T-helper 9 cell (primary cell): ENCODE data around the gene UBL4B.

Experiments
- DNase-seq: peaks from one replicate; pipeline ENCODE4 v3.0.0-alpha.2; 2020

The UBL4B gene

DNA sequence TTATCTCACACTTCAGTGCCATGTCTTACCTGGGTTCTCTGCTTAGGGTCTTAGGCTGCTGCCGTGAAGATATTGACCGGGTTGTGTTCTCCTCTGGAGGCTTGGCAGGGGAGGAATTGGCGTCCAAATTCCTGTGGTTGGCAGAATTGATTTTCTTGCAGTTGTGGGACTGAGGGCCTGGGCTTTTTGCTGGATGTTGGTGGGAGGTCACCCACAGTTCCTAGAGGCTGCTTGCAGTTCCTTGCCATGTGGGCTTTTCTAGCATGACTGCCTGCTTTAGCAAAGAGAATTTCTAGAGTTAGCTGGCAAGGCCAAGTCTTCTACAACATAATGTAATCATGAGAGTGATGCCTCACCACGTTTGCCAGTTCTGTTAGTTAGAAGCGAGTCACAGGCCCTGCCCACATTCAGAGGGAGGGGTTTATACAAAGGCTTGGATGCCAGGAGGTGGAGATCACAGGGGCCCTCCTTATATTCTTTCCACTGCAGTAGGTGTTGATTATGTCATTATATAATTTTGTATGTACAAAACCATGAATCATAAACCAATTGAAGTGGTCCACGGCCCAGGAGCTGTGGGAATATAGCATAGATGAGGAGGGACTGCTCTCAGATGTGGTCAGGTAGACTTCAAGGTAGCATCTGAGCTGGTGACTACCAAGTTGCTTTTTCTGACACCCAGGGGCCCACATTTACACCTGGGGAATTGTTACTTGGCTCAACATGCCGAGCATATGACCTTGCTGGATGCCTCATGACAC lies 6.6 kb downstream of the UBL4B start:
- DNase-seq: no peak

GRCh38 chr1:110119843-110120242 lies 7.6 kb downstream of the UBL4B start:
- DNase-seq: no peak

DNA sequence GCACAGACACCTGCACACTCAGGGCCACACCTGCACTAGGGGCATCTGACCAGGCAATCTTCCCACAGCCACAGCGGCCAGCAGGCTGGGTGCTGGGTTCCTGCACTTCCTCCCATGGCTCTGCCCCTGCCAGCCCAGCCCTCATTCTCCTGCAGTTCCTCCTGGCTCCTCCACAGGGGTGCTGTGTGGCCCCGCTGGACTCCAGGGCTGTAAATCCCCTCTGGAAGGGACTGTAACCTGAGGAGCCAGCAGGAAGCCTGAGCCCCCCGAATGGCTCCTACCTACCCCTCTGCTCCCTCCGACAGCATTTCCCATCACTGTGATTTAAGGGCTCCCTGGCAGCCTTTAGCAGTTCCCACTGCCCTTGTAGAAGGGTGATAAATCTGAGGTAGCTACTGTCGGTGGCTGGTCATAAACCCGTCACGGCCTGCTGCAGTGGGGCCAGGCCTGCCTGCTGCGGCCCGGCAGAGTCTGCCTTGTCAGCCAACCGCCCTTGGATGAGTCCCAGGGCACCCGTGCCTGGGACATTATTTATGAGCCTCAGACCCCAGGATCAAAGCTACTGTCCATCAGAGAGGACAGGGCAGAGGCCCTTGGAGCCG lies 8.8 kb downstream of the UBL4B start:
- DNase-seq: no peak

DNA sequence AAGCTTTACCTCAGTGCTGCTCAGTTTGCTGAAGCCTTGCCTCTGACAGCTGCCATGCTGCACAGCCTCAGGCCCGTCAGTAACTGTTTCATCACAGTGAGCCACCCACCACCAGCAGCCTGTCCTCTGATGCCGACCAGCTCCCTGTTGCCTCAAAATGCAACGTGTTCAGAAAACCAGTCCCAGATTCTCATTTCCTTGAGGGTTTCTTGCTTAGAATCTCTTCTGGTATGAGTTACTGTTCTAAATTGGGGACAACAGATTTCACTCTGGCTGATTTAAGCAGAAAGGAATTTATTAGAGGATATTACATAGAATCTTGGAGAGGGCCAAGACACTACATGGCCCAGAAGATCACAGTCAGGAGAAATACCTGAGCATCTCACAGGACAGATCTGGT lies 11.0 kb downstream of the UBL4B start:
- DNase-seq: no peak

GRCh38 chr1:110125810-110126209 lies 13.6 kb downstream of the UBL4B start:
- DNase-seq: no peak

DNA sequence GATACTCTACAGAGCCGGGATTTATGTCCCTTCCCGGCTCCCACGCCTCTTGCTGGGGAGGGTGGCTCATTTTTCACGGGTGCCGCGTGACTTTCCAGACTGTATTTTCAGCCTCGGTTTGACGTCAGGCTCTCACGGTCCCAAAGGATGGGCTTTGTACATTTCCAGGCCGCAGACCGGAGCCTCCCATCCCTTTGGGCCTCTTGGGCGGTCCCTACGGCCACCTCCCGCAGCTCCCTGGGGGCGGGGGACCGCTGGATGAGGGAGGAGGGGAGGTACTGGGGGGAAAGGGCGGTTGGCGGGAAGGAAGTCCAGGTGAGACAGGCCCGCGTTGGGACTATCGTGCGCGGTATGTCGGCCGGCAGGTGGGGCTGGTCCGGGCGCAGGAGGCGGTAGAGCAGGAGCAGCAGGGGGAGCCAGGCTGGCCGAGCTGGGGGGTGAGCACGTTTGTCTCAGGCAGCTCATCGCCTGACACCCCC lies 17.9 kb downstream of the UBL4B start:
- no peak for DNase-seq

DNA sequence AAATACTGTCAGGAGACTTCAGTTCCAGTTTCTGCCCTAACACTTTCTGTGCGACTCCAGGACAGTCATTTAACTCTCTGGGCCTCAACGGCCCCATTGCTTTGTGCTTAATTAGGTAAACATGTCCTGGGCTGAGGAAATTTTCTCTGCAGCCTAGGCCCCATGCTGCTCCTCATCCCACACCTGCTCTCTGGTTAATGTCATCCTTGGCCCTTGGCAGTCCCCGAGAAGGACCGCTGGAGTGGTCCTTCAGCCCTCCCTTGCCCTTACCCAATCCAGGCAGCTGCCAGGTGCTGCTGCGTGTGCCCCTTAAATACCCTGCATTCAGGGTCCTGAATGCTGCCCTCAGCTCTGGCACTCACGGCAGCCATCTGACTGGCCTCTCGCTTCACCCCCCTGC lies 18.7 kb downstream of the UBL4B start:
- DNase-seq: no peak

GRCh38 chr1:110132682-110133081 lies 20.4 kb downstream of the UBL4B start:
- no peak for DNase-seq

GRCh38 chr1:110133436-110133835 lies 21.2 kb downstream of the UBL4B start:
- DNase-seq: no peak

GRCh38 chr1:110134050-110134595 lies 21.9 kb downstream of the UBL4B start:
- no peak for DNase-seq

- DNase-seq: no peak
Measured at GRCh38 chr1:110135246-110135645, 23.0 kb downstream of the UBL4B start.

GRCh38 chr1:110135666-110136065 lies 23.4 kb downstream of the UBL4B start:
- no peak for DNase-seq

GRCh38 chr1:110136911-110137310 lies 24.7 kb downstream of the UBL4B start:
- no peak for DNase-seq

GRCh38 chr1:110138956-110139355 lies 26.7 kb downstream of the UBL4B start:
- DNase-seq: no peak

DNA sequence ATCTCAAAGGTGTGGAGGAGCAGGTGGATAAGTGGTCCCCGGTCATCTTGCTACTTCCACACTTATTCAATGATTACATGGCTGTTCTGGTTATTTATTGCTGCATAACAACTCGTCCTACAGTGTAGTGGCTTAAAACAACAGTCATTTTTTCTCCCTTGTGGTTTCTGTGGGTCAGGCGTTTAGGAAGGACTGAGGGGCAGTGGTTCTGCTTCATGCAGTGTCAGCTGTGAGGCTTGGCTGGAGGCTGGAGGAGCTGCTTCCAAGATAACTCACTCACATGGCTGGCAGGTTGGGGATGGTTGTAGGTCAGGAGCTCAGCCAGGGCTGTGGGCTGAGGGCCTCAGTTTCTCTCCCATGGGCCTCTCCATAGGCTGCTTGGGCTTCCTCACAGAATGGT lies 32.1 kb downstream of the UBL4B start:
- DNase-seq: no peak

- no peak for DNase-seq
Measured at GRCh38 chr1:110148961-110149360, 36.7 kb downstream of the UBL4B start.

GRCh38 chr1:110150330-110151174 lies 38.3 kb downstream of the UBL4B start, which contains the start of gene SLC6A17:
Gene SLC6A17, plus strand, starts transcription at chr1:110150494. Its CDS starts 16,436 bp downstream, at chr1:110166930.
- no peak for DNase-seq

DNA sequence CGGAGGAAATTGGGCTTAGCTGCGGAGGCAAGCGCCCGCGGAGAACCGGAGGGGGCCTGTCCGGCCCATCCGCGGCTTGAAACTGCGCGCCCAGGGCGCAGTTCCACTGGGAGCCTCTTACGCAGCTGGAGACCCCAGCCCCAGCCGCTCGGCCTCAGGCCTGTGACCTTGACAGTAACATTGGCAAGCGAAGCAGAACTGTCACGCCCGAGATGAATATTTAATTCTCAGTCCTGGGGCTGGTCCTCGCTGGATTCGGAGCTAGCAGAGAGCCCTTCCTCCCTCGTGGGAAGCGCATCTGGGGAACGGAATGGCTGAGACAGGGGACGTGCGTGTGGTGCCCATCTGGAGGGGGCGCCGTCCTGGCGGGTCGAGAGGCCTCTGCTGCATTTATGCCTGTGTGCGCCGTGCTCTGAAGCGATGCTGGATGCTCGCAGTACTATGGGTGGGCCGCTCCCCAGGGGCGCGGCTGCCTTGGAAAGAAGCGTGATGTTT lies 39.0 kb downstream of the UBL4B start:
- DNase-seq: no peak

DNA sequence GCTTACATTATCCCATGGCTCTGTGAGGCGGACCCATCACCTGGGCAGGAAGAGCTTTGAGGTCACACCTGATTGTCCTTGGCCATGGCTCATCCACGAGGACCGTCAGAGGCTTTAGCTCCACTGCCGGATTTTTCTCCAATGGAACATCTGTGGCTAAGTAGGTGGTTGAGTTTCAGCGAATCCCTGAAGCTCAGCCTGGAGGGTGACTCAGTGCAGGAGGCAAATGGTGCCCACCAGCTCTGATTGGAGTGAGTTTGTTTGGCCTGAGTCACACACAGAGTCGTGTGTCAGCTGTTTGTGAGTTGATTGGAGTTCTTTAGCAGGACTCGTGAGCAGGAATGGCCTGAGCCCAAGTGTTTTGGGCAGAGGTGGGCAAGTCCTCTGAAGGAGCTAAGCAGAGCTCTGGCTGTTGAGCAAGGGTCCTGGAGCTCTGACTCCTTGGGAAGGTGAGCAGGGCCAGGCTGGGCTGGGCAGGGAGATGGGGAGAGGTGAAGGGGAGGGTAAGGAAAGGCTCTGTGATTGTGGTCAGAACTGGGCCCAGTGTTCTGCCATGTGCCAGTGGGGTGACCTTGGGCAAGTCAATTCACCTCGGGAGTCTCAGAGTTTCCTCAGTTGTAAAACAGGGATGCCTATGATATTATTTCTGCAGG lies 40.0 kb downstream of the UBL4B start:
- no peak for DNase-seq

DNA sequence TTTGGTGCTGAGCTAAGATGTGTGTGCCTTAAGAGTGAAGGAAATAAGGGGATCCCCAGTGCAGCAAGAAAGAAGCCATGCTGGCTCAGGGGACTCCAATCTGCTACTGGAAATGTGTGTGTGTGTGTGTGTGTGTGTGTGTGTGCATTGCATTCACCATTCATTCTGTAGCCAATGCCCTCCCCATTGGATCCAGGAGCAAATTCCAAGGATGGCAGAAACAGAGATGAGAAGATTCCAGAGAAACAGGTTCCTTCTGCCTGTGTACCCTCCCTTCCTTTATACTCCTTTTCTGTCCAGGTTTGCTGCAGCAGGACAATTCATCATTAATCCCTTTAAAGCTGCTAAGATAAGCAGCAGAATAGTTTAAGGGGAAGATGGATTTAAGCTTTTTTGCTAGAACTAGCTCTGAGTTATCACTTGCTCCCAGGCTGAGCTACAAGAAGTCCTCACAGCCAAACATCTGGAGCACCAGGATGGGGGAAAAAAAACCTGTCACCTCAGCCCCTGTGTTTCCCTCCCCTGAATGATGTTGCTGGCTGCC lies 41.2 kb downstream of the UBL4B start:
- DNase-seq: no peak

- DNase-seq: peak; percentile 36
Measured at GRCh38 chr1:110155878-110156522, 43.8 kb downstream of the UBL4B start.

GRCh38 chr1:110158261-110158660 lies 46.0 kb downstream of the UBL4B start:
- no peak for DNase-seq
